Gastroesophageal sphincter (tissue), 3 donors: ENCODE results near the gene KRTAP12-1.

ENCODE experiments used
- EP300 ChIP-seq: sonication (generic); formaldehyde crosslinking; IDR thresholded peaks from one replicate; pipeline ENCODE4 v1.6.1; 2017; ENCODE audit warnings: antibody characterized with exemption, mild to moderate bottlenecking
- POLR2A ChIP-seq, 2 donors: fragments of 450-650 bp; IDR thresholded peaks; one replicate each; pipeline ENCODE4 v1.6.1; 2017; ENCODE audit warnings: antibody characterized with exemption in 2 of 2, mild to moderate bottlenecking in 2 of 2, moderate library complexity in 1 of 2
- TF ChIP-seq, protein P1 (sequence below), 4 experiments: fragments of 200-600 bp in 2 of 4; fragments of 450-650 bp in 2 of 4; sonication (generic) in 1 of 4; IDR thresholded peaks; one replicate each; pipeline ENCODE4 v1.5.1; 2017 to 2019; ENCODE audit warnings: antibody characterized with exemption in 4 of 4, mild to moderate bottlenecking in 2 of 4, moderate library complexity in 2 of 4

DNA sequence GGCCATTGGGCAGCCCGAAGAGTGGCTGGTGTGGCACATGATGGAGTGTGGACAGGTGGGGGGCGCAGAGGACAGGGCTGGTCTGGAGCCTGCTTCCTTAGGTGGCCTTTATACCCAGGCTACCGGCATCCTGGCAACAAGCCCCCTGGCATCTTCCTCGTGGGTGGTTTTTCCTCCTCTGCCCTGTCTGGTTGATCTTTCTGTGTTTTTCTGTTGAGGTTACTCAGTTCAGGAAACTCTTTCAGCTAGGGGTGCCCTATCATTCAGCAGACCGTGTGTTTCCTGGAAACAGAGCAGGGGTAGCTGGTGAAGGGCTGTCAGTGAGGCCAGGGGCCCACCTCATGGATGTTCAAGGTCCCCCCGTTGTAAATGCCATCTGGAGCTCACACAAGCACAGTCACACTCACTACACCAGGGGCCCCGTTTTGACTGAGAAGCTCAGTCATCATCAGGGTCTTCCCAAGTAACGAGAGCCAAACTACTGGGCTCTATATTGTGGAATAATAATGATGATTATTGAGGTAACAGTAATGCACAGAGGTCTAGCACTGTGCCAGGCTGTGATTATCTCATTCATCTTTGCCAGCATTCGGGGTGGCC, 27.3 kb downstream of the KRTAP12-1 start, which contains the start of gene KRTAP12-4:
- TF ChIP-seq POLR2A (IDR thresholded peaks at IDR 0.05) (no peak), EP300 (no peak)
- TF ChIP-seq, protein P1, sequence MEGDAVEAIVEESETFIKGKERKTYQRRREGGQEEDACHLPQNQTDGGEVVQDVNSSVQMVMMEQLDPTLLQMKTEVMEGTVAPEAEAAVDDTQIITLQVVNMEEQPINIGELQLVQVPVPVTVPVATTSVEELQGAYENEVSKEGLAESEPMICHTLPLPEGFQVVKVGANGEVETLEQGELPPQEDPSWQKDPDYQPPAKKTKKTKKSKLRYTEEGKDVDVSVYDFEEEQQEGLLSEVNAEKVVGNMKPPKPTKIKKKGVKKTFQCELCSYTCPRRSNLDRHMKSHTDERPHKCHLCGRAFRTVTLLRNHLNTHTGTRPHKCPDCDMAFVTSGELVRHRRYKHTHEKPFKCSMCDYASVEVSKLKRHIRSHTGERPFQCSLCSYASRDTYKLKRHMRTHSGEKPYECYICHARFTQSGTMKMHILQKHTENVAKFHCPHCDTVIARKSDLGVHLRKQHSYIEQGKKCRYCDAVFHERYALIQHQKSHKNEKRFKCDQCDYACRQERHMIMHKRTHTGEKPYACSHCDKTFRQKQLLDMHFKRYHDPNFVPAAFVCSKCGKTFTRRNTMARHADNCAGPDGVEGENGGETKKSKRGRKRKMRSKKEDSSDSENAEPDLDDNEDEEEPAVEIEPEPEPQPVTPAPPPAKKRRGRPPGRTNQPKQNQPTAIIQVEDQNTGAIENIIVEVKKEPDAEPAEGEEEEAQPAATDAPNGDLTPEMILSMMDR (IDR thresholded peaks at IDR 0.05) = no peak
